Activated CD8-positive, alpha-beta memory T cell treated with anti-CD3 and anti-CD28 coated beads for 1 hour (primary cell): Measurements from ENCODE around the gene TC2N.
"Not testable (repeated sequence)": the region's sequence is repeated elsewhere in the genome, so short reads cannot be mapped to it uniquely, and the experiment has no call there.

Experiments used
- DNase-seq, 2 donors: peaks; one replicate each; pipeline ENCODE4 v3.0.0-alpha.2; 2020; ENCODE audit warnings: low read depth in 1 of 2; ENCODE audit errors: extremely low read depth in 1 of 2

The TC2N gene

GRCh38 chr14:91755570-91756295, 111.6 kb downstream of the TC2N start:
- DNase-seq, result no peak

- no peak for DNase-seq
These were observed 112.5 kb downstream of the TC2N start for GRCh38 chr14:91754819-91755218.

- no peak for DNase-seq
These were observed 113.2 kb downstream of the TC2N start for GRCh38 chr14:91754185-91754584.

- no peak for DNase-seq
These were observed 113.7 kb downstream of the TC2N start for GRCh38 chr14:91753501-91754128.

GRCh38 chr14:91752961-91753360, 114.4 kb downstream of the TC2N start:
- DNase-seq, result no peak

DNA sequence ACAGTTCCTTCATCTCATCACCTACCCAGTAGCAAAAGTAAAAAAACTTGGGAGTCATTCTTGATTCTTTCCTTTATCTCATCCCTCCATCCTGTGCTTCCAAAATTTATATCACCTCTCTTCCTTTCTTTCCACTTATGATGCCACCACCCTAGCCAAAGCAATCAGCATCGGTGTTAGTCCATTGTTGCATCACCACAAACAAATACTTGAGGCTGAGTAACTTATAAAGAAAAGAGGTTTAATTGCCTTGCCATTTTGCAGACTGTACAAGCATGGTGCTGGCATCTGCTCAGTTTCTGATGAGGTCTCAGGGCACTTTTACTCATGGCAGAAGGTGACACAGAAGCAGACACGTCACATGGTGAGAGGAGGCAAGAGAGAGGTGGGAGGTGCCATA, 115.6 kb downstream of the TC2N start:
- no peak for DNase-seq

- DNase-seq, result no peak
These were observed 116.6 kb downstream of the TC2N start for GRCh38 chr14:91750634-91751198.

GRCh38 chr14:91749868-91750267, 117.5 kb downstream of the TC2N start:
- no peak for DNase-seq

GRCh38 chr14:91748049-91748448, 119.3 kb downstream of the TC2N start:
- DNase-seq, result no peak

DNA sequence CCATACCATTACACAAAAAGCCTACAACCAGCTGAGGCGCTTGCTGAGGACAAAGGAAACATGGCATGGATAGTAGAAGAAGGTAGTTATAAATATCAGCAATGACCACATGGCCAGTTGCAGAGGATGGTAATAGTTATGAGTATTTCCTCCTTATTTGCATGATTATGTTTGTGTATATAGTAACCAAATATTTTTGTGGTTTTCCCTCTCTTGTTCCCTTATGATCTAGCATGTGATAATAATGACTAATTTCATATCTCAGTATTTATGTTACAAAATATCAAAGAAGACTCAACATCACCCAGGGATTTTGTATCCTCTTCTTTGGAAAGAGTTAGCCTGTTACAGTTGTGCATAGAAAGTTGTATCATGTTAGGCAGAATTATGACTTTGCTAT, 122.0 kb downstream of the TC2N start:
- no peak for DNase-seq

- DNase-seq, result no peak
These were observed 123.3 kb downstream of the TC2N start for GRCh38 chr14:91744068-91744480.

DNA sequence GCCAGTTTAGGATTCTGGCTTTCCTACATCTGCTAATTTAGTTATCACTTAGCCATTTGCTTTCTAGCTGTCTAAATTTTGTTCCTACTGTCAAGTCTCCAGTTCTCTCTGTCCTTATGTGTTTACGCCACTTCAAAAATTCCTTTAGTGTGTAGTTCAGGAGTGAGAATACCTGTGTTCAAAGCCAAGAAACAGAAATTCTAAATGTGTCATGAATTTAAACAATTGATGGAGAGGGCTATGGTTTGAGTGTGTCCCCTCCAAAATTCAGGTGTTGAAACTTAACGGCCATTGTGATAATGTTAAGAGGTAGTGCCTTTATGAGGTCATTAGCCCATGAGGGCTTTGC, 124.1 kb downstream of the TC2N start:
- DNase-seq, result no peak

- DNase-seq, result no peak
These were observed 124.6 kb downstream of the TC2N start for GRCh38 chr14:91742621-91743304.

- not testable (repeated sequence) for DNase-seq
These were observed 127.5 kb downstream of the TC2N start for GRCh38 chr14:91739867-91740266.

DNA sequence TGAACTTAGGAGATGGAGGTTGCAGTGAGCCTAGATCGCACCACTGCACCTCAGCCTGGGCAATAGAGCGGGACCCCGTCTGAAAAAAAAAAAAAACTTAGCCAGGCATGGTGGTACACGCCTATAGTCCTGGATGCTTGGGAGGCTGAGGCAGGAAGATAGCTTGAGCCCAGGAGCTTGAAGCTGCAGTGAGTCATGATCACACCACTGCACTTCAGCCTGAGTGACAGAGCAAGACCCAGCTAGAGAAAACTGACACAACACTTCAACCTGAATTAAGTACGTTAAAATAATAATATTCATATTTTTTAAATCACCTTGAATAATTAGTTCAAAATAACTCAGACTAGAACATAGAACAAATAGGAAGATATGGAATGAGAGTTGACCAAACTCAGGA, 129.7 kb downstream of the TC2N start:
- DNase-seq, result no peak

DNA sequence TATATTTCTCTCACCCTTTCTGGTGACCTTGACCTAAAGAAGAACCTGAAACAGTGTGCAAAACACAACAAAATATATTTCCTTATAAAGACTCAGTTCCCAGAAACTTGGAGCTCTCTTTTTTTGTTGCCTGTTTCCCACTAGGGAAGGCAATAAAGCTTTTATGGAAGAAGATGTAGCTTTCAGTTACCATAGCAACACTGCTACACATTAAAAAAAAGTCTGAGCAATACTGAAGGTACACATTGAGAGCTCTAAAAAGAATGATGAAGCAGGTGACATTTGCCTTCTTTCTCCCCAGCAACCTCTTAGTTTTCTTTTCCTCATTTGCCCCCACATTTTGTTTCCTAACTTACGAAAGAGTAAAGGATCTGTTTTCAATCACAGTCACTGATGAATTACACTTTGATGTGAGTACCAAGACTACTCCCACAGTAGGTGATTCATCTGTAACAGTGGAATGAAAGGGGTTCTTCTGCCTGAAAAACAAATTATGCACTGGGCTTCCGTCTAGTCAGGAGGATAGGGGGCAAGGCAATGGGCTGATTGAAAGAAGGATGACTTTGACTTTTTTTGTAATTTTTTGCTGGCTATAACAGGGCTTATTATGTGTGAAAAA, 134.4 kb downstream of the TC2N start:
- DNase-seq, result no peak

DNA sequence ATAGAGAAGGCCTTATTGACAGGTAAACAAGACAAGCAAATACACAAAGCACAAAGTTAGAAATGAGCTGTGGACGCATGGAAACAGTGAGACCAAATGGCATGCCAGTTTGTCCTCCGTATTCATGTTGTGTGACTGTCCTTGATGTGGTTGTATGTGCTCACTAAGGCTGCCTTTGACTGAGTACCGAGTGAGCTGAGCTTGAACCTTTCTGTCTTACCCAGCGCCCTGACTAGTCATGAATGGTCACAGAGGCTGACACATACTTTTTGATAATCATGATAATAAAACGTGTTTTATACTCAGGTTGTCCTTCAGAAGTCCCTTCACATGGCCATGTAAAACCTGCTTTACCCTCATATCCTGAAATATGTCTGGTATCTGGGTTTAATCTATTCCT, 134.9 kb downstream of the TC2N start:
- DNase-seq, result no peak

- DNase-seq, result no peak
These were observed 135.3 kb downstream of the TC2N start, which contains the start of gene CATSPERB for GRCh38 chr14:91731986-91732385. CATSPERB (minus strand) TSS chr14:91732086; CDS start chr14:91729479, 2,607 bp downstream.

GRCh38 chr14:91731018-91731417, 136.3 kb downstream of the TC2N start:
- DNase-seq, result no peak

DNA sequence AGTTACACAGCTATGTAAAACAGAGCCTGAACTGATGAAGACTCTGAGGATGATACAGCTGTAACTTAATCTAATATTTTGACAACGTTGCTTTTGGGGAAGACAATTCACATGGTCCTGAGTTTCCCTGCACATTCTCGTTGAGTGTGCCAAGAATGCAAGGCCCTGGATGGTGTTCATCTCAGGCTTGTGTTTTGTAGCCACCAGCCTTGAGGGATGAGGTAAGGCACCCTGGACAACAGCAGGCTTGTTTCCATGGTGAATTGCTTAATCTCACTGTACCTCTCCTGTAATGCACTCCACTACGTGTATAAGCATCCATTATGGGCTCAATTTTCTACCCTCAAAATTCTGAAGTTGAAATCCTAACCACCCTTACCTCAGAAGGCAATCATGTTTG, 137.6 kb downstream of the TC2N start:
- no peak for DNase-seq
